GM21529 (cell line): ENCODE measurements around the gene ZNF618.

Experiments used
- ATAC-seq: cut with Tn5 transposase; IDR thresholded peaks from one replicate; pipeline ENCODE4 v1.9.1; 2021; ENCODE audit not compliant: unreplicated experiment

ZNF618 gene

GRCh38 chr9:113955076-113955752, 79.1 kb downstream of the ZNF618 start:
- ATAC-seq = no peak

DNA sequence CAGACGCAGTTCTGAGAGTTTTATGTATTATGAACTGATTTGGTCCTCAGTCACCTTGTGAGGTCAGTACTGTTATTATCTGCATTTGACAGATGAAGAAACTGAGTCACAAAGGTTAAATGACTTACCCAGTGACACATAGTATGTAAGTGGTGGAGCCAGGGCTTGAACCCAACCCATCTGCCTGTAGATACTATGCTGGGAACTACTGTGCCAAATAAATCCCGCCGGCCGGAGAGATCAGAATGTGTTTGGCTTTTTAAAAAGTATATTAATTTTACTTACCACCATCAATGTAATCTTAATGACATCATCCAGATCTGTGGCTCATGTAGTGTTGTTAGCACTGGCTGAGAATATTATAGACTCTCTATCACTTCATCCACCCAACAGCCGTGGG, 80.8 kb downstream of the ZNF618 start:
- ATAC-seq = no peak

DNA sequence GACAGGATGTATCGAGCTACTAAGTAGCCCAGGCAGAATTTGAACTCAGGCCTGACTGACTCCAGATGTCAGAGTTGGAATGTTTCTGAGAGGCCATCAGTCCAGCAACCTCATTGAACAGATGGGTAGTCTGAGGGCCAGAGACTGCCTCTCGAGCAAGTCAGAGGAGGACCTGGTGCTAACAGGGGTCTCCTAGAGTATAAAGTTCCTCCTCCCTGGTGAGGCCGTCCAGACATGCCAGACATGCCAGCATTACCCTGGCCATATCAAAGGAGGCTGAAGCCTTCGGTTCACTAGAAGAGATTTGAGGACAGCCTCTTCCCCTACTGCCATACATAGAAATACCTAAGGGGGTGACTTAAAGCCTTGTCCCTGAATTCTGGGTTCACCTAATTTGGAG, 81.2 kb downstream of the ZNF618 start:
- ATAC-seq = no peak

GRCh38 chr9:113957821-113958341, 81.8 kb downstream of the ZNF618 start:
- ATAC-seq = no peak

GRCh38 chr9:113958556-113958955, 82.4 kb downstream of the ZNF618 start:
- no peak for ATAC-seq

DNA sequence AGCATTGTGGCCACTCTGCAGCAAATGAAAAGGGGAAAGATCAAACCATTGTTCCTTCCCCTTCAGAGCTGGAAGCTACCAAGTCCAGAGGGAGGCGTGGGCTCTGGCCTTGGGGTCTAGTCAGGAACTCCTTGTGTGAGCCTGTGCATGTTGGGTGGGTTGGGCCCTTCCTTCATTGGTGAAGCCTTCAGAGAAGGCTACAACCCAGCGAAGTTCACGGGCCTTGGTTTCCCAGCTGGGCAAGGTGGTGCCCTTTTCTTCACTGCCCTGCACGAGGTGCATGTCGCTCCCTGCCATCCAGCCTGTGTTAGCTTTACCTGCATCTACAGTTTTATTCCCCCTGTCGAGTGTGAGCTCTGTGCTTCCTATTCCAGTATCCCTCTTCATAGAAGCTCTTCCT, 84.7 kb downstream of the ZNF618 start:
- no peak for ATAC-seq

DNA sequence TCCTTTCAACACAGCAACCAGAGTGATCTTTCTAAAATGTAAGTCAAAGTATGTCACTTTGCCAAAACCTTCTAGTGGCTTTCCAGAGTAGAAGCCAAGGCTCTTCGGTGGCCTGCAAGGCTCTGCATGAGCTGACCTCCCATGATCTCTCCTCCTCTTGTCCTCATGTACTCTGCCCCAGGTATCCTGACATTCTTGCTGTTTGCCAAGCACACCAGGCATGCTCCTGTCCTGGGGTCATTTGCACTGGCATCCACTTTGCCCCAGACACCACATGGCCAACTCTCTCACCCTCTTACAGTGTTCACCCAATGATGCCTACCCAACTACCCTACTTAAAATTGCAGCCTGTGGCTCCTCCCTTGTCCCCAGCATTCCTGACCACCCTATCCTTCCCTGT, 86.3 kb downstream of the ZNF618 start:
- no peak for ATAC-seq

- ATAC-seq = no peak
Measured at GRCh38 chr9:113963017-113963620, 87.0 kb downstream of the ZNF618 start.

DNA sequence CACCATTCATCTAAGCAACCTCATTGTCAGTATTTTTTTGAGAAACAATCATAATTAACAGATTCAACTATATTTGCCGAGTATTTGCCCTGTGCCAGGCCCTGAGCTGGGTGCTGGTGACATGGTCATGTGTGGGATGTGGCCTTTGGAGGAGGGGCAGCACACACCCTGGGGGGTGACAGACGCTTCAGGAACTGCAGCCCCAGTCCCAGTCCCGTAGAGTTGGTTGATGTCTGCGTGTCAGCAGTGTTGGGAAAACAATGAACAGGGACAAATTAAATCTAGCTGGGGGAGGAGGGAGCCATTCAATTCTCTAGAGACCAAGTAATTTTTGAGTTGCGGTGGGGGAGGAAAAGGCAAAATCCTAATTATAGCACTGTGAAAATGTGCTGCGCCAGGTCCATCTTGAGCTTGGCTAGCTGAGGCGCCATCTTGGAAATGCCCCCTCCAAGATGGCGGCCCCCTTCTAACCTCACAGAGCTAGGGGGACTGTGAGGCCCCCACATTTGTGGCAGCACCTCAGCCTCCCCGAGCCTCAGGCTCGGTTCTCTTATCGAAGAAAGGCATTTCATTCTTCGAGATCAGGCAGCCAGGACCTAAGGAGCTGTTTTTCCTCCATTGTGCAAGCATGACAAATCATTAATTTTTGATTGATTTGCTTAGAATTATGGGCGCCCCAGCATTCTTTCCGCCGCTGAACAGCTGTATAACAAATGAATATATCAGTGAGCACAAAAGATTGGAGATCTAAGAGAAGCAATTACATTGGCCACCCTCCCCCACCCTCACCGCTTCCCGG, 87.8 kb downstream of the ZNF618 start:
- ATAC-seq = no peak

DNA sequence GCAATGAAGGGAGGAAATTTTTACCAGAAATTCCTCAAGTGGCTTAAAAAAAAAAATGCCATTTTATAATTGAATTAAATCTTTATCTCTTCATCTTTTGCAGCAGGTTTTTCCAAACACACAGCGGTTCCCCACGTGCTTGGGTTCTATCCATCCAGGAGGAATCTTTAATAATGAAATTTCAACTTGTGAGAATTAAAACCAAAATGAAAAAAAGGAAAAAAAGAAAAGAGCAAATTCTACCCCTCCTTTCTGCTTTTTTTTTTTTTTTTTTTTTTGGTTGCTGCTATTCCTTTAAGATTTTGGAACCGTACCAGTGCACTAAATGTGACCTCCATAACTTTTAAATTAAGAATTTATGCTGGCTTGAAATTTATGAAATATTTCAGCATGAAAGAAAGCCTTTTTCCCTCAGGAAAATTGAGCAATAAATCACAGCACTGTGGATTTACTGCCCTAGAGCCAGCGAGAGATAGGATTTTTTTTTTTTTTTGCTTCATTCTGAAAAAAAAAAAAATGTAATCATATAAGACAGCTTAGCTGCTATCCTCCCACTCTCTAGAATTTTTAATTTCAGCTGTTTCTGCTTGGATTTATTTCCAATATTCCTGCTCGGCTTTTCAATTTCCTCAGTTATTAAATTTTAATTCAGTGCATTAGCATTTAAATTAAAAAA, 88.5 kb downstream of the ZNF618 start:
- ATAC-seq = no peak

GRCh38 chr9:113966394-113966793, 90.3 kb downstream of the ZNF618 start:
- no peak for ATAC-seq

DNA sequence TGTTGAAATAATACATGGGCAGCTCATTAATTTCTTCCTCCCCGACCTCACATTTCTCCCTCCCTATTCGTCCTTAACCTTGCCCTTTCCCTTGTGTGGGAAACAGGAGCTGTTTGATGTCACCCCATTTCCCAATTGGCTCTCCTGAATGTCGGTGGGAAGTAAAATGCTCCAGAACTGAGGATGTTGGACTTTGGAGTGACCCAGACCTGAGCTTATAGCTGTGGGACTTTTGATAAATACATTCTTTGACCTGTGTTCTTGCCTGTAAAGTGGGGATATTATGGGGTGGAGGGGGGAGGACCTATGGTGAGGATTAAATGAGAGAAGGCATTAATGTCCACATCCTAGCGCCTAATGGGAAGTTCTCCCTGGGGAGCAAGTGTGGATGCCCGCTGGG, 91.3 kb downstream of the ZNF618 start:
- no peak for ATAC-seq

DNA sequence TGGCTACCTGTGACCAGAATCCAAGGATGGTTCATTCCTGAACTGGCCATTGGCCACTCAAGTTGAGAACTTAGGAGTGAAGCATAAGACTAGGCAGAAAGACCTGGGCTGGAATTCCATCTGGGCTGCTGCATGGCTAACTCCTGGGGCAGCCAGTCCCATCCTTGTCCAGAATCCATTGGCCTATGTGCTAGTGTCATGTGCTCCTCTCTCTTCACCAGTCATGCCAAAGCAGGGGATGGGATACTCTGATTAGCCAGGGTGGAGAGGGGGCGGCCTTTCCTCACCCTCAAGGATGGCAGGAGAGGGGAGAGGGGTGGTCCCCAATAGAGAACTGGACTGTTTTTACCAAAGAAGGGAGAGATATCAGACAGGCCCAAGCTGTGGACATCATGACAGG, 93.2 kb downstream of the ZNF618 start:
- no peak for ATAC-seq

DNA sequence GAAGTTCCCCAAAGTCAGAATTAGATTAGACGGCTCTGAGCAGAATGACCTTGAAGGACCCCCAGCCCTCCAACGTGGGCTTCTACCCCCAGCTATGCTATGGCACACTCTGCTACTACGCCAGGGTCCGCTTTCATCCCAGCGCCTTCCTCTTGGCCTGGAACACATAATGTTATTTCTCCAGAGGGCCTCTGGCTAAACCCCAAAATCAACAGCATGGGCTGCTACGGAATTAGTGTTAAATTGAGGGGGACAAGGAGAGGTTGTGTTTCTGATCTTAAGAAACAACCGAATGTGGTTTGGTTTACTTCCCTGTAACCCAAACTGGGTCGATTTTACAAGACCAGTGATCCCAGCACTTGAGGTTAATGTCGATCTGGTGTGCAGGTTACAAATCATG, 97.1 kb downstream of the ZNF618 start:
- ATAC-seq = no peak

GRCh38 chr9:113973963-113974413, 97.9 kb downstream of the ZNF618 start:
- ATAC-seq = no peak

- ATAC-seq = no peak
Measured at GRCh38 chr9:113976915-113977314, 100.8 kb downstream of the ZNF618 start.

DNA sequence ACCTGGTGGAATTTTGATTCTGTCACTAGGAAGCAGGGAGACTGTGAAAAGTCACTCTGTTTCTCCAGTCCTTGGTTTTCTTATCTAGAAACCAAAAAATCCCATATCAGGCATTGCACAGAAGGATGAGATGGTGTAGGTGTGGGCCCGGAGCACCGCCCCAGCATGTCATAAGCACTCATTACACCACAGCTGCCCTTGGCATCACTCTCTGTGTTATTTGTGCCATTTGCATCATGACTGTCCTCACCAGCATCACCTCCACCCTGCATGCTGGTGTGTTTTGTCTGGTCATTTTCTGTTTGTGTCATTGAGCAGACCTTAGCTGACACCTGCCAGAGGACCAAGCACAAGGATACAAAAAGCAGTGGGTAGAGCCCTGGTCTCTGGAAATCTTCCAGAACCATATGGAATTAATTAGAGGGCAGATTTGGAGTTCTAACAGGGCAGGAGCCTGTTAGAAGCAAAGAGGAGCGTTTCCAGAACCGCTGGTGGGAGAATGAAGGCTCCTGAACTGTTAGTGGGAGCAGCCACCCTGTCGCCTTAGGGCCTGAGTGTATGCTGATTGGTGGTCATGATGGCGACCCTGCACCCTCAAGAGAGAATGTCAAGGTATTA, 102.7 kb downstream of the ZNF618 start:
- no peak for ATAC-seq

DNA sequence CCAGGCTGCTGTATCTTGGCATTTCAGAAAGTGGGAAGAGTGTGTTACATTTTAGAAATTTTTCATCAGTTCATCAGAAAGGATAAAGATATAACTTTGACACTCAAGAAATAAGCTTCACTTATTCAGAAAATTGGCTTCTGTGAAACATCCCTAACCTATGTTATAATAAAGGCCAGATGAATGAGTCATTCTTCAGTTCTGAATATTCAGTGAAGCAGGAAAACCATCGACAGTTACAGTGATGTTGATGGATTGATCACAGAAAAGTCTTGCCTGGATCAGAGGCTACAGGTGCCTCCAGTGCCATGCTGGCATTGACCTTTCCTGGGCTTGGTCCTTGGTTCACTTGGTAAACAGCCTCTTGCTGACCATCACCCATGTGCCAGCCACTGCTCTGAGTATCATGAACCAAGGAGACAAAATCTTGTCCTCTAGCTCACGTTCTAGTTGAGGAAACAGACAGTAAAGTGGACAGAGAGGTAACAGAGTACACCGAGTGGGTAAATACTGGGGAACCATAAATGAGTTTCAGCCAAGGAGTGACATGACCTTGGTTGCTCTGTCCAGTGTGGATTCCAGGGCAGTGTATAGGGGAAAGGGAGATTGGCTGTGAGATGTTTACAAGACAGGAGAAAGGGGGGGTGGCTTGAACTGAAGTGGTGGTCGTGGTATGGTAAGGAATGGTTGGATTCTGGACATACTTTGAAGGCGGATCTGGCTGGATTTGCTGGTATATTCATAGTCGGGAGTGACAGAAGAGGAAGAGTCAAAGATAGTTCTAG, 103.4 kb downstream of the ZNF618 start:
- ATAC-seq = no peak

DNA sequence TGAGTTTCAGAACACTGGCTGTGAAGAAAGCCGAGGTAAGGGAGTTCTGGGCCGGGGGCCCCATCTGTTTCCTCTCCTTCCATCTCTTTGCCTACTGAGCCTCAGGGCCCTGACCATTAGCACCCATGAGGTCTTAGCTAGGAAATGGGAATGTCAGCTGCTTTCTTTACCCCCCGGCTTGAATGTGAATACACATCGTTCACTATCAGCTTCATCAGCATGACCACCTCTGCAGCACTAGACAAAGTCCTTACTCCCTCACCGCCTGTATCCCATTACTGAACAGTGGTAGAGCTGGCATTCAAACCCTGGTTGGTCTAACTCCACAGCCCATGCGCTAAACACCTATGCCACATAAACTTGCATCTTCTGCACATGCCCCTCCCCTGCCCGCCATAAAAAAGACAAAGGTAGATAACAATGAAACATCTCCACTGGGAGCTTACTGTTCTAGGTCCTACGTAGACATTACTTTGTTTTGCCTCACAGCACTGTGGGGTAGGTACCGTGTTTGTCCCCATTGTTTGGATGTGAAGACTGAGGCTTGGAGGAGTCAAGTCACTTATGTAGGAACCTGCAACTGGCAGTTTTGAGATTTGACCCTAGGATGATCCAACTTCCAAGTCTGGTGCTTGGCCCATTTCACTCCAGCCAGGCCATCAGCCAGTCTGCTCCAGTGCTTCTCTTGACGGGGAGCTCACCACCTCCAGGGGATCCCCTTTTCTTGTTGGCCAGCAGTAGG, 108.7 kb downstream of the ZNF618 start:
- ATAC-seq = no peak
